HG02884 (cell line): Measurements from ENCODE around the gene GAL3ST3.
A peak's percentile ranks its signal among the peaks of the same experiment; 100 is the strongest.

Experiments used
- ATAC-seq: cut with Tn5 transposase; IDR thresholded peaks from one replicate; pipeline ENCODE4 v1.9.1; 2021; ENCODE audit warnings: mild to moderate bottlenecking, moderate library complexity; ENCODE audit not compliant: unreplicated experiment

Gene GAL3ST3

GRCh38 chr11:66069715-66070603 is 21.0 kb upstream of the GAL3ST3 start, which contains the start of gene PACS1:
TSS of gene PACS1 (plus strand) at chr11:66070272. CDS start at chr11:66070487, 215 bp downstream.
- ATAC-seq, result no peak

- ATAC-seq, result no peak
These were observed 20.2 kb upstream of the GAL3ST3 start for GRCh38 chr11:66068923-66069714.

- ATAC-seq, result no peak
These were observed 19.3 kb upstream of the GAL3ST3 start for GRCh38 chr11:66068154-66068821.

GRCh38 chr11:66067640-66068039 is 18.7 kb upstream of the GAL3ST3 start:
- no peak for ATAC-seq

GRCh38 chr11:66066751-66067150 is 17.8 kb upstream of the GAL3ST3 start:
- ATAC-seq, result no peak

- ATAC-seq, result no peak
These were observed 15.6 kb upstream of the GAL3ST3 start for GRCh38 chr11:66064571-66064970.

- no peak for ATAC-seq
These were observed 14.9 kb upstream of the GAL3ST3 start for GRCh38 chr11:66063900-66064299.

- ATAC-seq, result no peak
These were observed 13.4 kb upstream of the GAL3ST3 start for GRCh38 chr11:66062408-66062807.

GRCh38 chr11:66061268-66061667 is 12.3 kb upstream of the GAL3ST3 start:
- ATAC-seq, result no peak

- ATAC-seq, result no peak
These were observed 11.2 kb upstream of the GAL3ST3 start for GRCh38 chr11:66059966-66060680.

- ATAC-seq, result no peak
These were observed 7.5 kb upstream of the GAL3ST3 start for GRCh38 chr11:66056501-66056900.

- no peak for ATAC-seq
These were observed 6.1 kb upstream of the GAL3ST3 start for GRCh38 chr11:66055021-66055420.

GRCh38 chr11:66052664-66052982 is 3.7 kb upstream of the GAL3ST3 start:
- no peak for ATAC-seq

GRCh38 chr11:66051766-66052663 is 3.1 kb upstream of the GAL3ST3 start, which contains the start of gene SF3B2:
TSS of gene SF3B2 (plus strand) at chr11:66052364. CDS start at chr11:66052385, 21 bp downstream.
- ATAC-seq, result peak; percentile 93

- ATAC-seq, result no peak
These were observed 2.4 kb upstream of the GAL3ST3 start for GRCh38 chr11:66051371-66051765.

GRCh38 chr11:66050581-66051231 is 1.7 kb upstream of the GAL3ST3 start:
- no peak for ATAC-seq

- ATAC-seq, result no peak
These were observed 1.2 kb downstream of the GAL3ST3 start for GRCh38 chr11:66047541-66048365.

- ATAC-seq, result no peak
These were observed 2.1 kb downstream of the GAL3ST3 start for GRCh38 chr11:66046901-66047300.
